ENCODE measurements around the gene NDUFS6. TPM values are rescaled to one million over a fixed set of nuclear protein-coding genes. Genes with fewer than 3 reads are reported as not detected.
"Not testable (repeated sequence)": the region's sequence is repeated elsewhere in the genome, so short reads cannot be mapped to it uniquely, and the experiment has no call there.

Gene NDUFS6
- polyA plus RNA-seq, 3 donors = 27.8 to 73.7 (median 72.3) TPM

DNA sequence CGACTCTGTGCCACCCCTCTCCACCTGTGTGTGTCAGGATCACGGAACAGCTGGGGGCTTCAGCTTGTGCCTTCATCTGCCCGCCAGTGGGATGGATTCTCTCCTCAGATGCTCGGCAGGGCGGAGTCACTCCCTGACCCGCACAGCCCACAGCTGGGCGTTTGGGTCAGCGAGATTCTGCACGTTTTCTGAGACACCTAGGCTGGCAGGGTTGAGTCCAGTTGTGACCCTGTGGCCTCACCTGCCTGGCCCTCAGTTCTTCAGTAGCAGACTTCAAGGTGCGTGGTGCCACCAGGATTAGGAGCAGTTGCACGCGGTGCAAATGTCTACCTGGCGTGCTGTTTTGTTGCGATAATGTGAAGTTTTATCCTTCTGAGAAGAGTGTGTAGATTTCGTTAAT lies 5.0 kb downstream of the NDUFS6 start:
- no peak overlapping the region for H3K27ac ChIP-seq (ENCODE audit: low read depth, low read length)
- 84 to 95% (median 89%) methylated on average over 15 of the region's 15 CpGs for WGBS, 3 donors

DNA sequence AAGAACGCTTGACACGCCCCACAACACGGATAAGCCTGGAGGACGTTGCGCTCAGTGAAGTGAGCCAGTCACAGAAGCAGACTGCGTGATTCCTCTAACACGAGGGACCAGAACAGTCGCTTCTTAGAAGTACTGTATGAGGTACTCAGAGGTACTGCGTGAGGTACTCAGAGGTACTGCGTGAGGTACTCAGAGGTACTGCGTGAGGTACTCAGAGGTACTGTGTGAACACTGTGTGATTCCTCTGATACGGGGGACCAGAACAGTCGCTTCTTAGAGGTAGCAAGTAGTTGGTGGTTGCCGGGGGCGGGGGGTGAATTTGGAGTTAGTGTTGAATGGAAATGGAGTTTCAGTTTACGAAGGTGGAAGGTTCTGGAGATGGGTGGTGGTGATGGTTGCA lies 5.8 kb downstream of the NDUFS6 start:
- WGBS, 3 donors = 89 to 94% (median 90%) methylated on average over 16 of the region's 16 CpGs
- no peak overlapping the region for H3K27ac ChIP-seq (ENCODE audit: low read depth, low read length)

DNA sequence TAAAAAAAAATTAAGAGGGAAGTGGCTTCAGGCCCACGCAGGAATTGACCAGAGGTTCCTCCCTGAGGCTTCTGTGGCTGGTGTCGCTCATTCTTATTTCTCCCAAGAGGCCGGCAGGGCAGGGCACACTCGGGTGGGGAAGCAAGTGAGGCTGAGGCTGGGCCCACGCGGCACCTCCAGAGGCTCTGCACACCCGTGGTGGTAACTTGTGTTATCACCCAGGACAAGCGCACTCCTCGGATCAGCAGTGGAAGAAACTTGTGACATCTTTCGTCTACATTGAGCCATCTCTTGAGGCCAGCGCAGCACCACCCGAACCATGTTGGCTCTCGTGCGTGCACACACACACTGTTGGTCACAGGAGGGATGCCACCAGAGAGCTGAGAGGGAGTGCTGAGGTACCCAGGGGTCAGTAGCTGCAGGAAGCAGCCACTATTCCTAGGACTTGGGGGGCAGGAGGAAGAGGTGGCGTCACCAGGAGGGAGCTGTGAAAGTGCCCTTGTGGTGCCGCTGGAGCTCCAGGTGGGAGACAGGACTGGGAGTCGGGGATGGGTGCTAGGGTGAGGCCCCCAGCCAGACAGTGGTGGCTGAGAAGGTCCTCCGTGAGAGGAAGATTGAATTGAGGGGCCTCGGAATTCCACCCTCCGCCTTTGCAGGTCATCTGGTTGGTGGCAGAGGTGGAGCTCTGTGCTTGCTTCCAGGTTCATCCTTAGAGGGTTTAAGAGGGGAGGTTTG lies 6.4 kb downstream of the NDUFS6 start:
- H3K27ac ChIP-seq (ENCODE audit: low read depth, low read length) = no peak overlapping the region
- WGBS, 3 donors = 87 to 91% (median 87%) methylated on average over 20 of the region's 20 CpGs

DNA sequence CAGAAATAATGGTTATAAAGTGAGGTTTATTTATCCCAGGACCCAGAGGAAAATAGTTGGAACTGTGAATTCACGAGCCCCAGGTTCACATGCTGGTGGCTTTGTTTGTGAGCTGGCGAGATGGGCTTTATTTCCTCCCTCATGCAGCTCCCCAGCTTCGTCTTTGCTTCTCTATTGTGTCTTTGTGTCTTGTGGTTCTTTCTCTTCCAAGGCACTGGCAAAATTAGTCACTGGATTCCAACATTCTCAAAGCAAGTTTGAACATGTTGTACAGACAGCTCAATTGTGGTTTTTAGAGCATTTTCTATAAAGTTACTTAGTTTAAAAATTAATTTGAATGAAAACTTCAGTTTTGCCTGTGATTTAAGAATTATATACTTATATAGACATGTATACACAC lies 7.2 kb downstream of the NDUFS6 start:
- WGBS, 3 donors = 53 to 76% (median 59%) methylated on average over 3 of the region's 3 CpGs

DNA sequence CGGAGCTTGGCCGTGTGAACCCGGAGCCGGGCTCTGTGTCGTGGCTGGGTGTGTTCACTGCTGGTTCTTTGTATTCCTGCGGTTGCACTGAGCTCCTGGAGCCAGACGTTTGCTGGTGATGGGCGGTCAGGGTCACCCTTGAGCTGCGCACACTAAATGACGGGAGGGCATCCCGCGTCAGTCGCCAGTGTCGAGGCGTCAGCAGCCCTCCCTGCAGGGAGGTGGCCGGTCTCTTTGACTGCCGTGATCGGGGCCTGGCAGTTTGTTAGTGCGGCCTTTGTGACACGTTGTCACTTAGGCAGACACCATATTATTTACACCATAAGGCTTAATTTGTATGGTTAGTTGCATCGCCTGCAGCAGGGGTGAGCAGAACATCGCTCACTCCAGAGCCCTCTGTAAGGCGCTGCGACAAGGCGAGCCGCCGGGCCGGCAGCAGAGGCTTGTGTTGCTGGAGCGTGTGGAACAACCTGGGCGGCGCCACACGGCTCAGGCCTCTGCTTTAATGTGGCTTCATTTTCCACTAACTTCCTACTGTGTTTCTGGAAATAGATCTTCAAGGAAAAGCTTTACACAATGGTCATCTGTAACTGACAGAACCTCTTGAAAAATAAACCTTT lies 8.3 kb downstream of the NDUFS6 start:
- H3K27ac ChIP-seq (ENCODE audit: low read depth, low read length) = no peak overlapping the region
- WGBS, 3 donors = 86 to 94% (median 92%) methylated on average over 32 of the region's 32 CpGs

More for the DNA sequence above, 7.2 kb downstream of the NDUFS6 start:
- H3K27ac ChIP-seq (ENCODE audit: low read depth, low read length) = no peak overlapping the region

DNA sequence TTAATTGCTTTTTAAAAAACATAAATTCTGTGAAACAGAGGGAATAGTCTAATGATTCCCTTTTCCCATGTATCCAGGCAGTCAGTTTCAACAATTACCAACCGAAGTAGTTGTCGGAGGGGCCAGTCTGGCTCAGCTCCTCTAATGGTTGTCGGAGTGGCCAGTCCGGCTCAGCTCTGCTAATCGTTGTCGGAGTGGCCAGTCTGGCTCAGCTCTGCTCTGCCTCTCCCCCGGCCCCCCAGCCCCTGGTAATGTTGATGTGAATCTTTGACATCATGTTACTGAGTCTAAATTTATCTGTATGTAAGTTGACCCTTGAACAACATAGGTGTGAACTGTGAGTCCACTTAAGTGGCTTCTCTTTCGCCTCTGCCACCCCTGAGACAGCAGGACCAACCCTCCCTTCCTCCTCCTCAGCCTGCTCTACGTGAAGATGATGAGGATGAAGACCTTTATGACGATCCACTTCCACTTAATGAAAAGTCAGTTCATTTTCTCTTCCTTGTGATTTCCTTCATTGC lies 9.4 kb downstream of the NDUFS6 start:
- no peak overlapping the region for H3K27ac ChIP-seq (ENCODE audit: low read depth, low read length)
- 90 to 95% (median 93%) methylated on average over 10 of the region's 10 CpGs for WGBS, 3 donors

DNA sequence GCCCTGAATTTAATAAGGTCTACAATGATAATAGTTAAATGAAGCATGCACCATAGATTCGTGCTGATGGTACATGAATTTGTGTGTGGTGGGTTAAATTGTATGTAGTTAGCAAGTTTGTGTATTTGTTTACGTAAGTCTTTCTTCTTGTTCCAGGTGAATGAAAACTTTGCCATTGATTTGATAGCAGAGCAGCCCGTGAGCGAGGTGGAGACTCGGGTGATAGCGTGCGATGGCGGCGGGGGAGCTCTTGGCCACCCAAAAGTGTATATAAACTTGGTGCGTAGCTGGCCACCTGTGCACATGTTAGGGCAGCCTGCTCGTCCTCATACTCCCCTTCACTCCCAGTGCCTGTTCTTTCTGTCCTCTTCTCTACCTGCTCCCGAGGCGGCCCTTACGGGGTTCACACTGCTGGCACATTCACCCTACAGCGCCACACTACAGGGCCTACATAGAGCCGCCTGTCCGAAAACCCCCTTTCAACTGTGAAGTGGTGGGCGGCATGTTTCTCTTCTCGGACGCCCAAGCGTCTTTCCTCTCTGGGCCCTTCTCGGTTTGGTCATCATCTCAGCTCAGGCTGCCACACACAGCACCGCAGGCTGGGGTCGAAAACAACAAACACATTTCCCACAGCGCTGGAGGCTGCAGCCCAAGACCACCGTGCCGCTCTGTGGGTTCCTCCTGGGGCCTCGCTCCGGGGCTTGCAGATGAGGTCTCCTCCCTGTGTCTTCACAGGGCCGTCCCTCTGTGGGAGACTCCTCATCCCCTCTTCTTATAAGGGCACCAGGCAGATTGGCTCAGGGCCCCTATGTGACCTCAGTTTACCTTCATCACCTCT lies 13.2 kb downstream of the NDUFS6 start:
- WGBS, 3 donors = 94 to 97% (median 96%) methylated on average over 30 of the region's 30 CpGs
- H3K27ac ChIP-seq (ENCODE audit: low read depth, low read length) = no peak overlapping the region

DNA sequence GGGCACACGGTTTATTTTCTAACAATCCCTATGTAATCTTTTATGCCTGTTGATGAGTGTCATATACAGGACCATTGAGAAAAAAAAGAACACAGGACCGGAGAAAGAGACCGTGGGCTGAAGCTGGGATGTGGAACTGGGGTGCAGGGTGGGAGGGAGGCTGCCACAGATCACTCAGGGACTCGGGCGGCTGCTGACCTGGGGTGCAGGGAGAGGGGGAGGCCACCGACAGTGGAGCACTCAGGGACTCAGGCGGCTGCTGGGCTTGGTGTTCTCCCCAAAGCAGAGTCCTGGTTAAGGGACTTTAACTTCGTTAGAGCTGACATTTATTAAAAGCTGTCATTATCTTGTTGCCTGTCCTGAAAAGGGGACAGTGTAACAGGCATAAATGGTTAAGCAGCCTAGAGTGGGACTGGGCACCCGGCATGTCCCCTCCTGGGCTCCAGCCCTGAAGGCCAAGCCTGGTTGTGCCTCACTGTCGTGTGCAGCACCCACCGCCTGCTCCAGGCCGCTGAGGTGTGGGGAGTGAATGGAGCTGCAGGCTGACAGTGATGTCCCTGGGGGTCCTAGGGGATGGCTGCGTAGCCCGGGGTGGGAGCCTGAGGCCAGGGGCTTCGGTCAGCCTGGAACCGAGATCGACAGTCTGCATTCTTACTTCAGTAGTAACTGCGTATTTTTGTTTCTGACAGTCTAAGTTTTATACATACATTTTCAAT lies 14.0 kb downstream of the NDUFS6 start:
- no peak overlapping the region for H3K27ac ChIP-seq (ENCODE audit: low read depth, low read length)
- WGBS, 3 donors = 98% methylated on average over 18 of the region's 18 CpGs

DNA sequence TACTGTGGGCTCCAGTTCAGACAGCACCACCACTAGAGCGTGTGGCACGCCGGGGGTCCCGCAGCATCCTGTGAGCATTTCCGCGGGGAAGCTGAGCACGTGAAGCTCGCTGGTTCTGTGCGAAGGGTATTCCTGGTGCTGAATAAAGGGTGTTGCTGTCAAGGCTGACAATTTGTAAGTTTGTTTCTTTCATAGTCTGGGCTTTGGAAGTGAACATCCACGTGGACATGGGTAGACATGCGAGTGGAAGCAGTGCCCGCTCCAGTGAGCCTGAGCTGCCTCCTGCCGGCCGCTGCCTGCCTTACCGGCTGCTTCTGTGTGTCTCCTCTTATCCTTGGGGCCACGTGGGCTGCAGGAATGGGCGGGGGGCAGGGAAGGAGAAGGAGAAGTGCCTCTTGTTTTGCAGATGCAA lies 14.7 kb downstream of the NDUFS6 start:
- WGBS, 3 donors = 91 to 95% (median 94%) methylated on average over 17 of the region's 17 CpGs
- no peak overlapping the region for H3K27ac ChIP-seq (ENCODE audit: low read depth, low read length)

DNA sequence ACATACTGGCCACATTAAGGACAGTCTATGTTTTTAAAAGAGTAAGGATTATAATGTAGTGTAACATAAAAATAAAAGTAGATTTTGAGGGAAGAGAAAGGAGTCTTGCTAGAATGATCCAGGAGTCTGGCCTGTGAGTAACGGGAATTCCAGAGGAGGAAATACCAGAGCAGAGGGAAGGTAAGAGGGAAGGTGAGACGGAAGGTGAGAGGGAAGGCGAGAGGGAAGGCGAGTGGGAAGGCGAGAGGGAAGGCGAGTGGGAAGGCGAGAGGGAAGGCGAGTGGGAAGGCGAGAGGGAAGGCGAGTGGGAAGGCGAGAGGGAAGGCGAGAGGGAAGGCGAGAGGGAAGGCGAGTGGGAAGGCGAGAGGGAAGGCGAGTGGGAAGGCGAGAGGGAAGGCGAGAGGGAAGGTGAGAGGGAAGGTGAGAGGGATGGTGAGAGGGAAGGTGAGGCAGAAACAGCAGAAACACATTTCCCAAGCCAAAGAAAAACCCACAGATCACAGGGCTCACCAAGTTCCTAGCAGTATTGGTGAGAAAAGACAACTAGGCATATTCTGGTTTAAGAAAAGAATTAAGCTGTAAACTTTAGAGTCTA lies 15.4 kb downstream of the NDUFS6 start:
- WGBS, 3 donors = 96 to 98% (median 97%) methylated on average over 12 to 18 of the region's 18 CpGs
- H3K27ac ChIP-seq (ENCODE audit: low read depth, low read length) = not testable (repeated sequence)

DNA sequence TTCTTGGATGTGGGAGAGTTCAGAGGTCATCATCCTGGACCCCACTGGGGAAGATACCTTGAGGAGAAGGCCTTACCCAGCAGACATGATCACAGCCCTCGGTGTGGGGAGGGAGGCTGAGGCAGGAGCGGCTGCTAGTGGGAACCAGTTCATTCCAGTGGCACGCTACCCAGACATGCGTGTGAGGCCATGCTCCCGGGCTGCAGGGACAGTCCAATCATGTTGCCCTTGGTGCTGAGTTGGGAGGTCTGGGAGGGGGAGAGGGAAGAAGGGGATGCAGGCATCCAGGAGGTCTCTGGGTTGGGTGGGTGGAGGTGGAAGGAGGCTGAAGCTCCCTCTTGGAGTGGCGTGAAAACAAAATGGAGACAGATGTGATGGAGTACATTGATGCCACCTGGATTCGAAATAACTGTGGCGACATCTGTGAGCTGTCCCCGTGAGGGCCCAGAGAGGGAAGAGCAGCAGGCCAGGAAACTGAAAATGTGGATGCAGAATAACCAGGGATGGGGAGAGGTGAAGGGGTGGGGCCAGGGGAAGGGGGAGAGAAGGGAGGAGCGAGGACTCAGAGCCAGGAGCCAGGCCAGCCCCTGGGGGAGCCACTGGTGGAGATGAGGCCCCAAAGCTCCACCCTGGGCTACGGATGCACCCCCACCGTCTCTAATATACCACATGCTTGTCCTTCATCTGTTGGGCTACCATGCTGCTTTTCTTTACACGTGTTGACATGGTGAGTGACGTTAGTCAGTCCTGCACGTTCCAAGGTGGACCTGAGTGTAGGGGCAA lies 16.2 kb downstream of the NDUFS6 start:
- 88 to 96% (median 89%) methylated on average over 15 of the region's 15 CpGs for WGBS, 3 donors
- no peak overlapping the region for H3K27ac ChIP-seq (ENCODE audit: low read depth, low read length)

DNA sequence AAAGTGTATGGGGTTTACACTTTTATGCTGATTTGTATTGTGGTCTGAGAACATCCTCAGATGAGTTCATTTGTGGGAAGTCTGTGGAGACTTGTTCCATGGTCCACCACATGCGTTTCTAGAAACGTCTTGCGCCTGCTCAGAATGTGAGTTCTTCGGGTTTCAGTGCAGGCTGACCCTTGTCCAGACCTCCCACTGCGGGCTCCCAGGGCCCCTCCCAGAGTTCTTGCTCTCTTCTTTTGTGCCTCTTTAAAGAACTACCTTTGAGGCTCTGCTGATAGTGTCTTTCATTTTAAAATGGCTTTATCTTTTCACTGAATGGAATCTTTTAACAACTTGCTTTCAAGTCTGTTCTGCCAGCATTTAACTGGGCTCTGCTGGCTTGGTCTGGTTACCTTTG lies 17.6 kb downstream of the NDUFS6 start:
- WGBS, 3 donors = 91 to 94% (median 93%) methylated on average over 5 of the region's 5 CpGs
- H3K27ac ChIP-seq (ENCODE audit: low read depth, low read length) = no peak overlapping the region

DNA sequence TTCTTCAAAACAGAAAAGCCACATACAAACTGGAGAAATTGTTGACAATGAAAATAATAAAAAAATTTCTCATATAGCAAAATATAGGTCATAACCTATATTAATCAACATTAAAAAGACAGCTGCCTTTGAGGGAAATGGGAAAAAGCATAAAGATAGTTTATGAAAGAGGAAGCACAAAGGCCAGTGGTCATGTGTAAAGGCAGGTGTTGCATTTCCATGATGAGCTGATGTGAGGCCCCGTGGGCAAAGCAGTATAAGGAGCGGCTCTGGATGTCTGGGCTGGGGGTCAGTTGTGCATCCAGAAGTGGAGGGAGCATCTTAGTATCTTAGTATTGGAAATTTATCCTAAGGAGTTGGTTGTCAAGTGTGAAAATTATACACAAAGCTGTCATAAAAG lies 18.3 kb downstream of the NDUFS6 start:
- no peak overlapping the region for H3K27ac ChIP-seq (ENCODE audit: low read depth, low read length)
- 92 to 100% (median 93%) methylated on average over 2 of the region's 2 CpGs for WGBS, 3 donors

DNA sequence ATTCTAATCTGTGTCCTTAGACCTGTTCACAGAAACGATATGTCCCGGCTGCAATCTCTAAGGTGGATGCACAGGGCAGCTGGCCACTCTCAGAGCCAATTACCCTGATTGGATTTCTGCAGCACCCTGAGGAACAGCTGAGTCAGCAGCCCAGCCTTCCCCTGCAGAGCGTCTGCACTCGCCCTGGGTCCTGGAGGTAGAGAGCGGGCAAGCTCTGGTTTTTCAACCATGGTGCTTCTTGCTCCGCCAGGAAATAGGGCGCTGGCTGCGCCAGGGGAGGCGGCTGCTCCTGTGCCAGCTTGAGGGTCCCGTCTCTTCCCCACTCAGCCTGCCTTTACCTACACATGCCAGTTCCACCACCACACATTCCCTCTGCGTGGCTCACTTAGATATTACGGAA lies 19.2 kb downstream of the NDUFS6 start:
- no peak overlapping the region for H3K27ac ChIP-seq (ENCODE audit: low read depth, low read length)
- WGBS, 3 donors = 84 to 97% (median 87%) methylated on average over 12 of the region's 12 CpGs

DNA sequence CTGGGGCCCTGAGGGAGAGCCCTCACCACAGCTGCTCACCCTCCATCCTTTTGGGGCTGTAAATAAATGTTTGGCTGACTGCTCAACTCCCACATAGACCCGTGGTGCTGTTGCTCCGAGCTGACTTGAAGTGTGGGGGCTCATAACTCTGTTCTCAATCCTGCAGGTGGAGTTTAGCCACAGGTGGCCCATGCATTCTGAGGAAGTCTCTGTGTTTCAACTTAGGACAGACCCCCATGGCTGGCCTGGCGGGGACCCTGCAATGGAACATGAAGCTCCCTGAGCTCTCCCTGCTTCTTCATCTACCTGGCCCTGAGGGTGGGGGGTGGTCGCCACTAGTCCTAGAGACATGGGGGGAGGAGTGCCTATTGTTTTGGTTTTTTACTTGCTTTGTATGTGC lies 19.7 kb downstream of the NDUFS6 start:
- 95 to 98% (median 97%) methylated on average over 4 of the region's 4 CpGs for WGBS, 3 donors
- H3K27ac ChIP-seq (ENCODE audit: low read depth, low read length) = no peak overlapping the region

DNA sequence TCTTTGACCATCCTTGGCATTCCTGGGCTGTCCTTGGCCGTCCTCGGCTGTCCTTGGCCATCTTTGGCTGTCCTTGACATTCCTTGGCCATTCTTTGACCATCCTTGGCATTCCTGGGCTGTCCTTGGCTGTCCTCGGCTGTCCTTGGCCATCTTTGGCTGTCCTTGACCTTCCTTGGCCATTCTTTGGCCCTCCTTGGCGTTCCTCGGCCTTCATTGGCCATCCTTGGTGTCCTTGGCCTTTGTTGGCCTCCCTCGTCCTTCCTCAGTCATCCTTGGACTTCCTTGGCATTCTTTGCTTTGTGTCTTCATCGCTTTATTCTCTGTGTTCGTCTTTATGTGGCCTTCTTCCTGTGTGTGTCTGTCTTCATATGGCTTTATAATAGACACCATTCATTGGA lies 20.7 kb downstream of the NDUFS6 start:
- WGBS, 3 donors = 96 to 98% (median 97%) methylated on average over 8 of the region's 8 CpGs
- H3K27ac ChIP-seq (ENCODE audit: low read depth, low read length) = no peak overlapping the region

DNA sequence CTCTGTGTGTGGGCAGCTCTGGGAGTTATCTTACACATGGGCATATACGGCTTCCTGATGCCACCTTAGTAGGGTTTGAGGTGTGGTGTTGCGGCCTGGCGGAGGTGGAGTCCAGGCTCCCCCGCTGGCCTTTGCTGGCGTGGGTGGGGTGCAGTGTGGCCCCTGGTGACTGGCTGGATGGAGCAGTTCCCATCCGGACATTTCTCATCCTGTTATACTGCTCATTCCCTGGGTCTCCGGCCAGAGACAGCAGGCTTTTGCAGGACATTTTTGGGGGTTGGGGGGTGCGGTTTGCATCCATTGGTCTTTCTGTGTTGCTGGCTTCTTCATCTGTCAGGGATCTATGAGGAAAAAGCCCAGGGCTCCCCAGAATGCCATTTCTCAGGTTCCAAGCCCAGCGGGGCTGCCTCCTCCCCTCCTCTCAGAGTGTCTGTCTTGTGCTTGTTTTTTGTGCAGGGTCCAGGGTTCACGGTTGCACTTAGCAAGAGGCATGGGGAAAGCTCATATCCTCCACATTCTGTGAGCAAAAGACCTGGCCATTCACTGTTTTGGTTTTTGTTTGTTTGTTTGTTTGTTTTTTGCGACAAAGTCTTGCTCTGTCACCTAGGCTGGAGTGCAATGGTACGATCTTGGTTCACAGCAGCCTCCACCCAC lies 22.3 kb downstream of the NDUFS6 start:
- 95 to 97% (median 95%) methylated on average over 12 of the region's 12 CpGs for whole genome bisulfite sequencing, 3 donors
- no peak overlapping the region for H3K27ac ChIP-seq (ENCODE audit: low read depth, low read length)
